Measurements from ENCODE around the gene PRR5.
A peak's percentile ranks its signal among the peaks of the same experiment; 100 is the strongest.
"Not testable (repeated sequence)": the region's sequence is repeated elsewhere in the genome, so short reads cannot be mapped to it uniquely, and the experiment has no call there.

The PRR5 gene

DNA sequence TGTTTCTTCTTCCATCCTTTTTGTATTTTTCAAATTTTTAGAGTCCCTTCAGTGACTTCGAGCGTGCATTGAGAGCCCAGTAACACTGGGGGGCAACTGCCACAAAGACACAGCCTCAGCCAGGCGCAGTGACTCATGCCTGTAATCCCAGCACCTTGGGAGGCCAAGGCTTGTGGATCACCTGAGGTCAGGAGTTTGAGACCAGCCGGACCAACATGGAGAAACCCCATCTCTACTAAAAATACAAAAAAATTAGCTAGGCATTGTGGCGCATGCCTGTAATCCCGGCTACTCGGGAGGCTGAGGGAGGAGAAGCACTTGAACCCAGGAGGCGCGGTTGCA lies 22.7 kb upstream of the PRR5 start:
- ATAC-seq (replicated peaks); DNase-seq; H3K36me3 Mint-ChIP-seq; H3K27ac Mint-ChIP-seq; H3K9me3 Mint-ChIP-seq; H3K4me3 Mint-ChIP-seq: not testable (repeated sequence)
- peaks cover 31 to 53% of the 10 kb centered on the region in 2 donors for H3K4me1 Mint-ChIP-seq
- peaks cover 37 to 47% of the 10 kb centered on the region in 2 donors for H3K27me3 Mint-ChIP-seq

DNA sequence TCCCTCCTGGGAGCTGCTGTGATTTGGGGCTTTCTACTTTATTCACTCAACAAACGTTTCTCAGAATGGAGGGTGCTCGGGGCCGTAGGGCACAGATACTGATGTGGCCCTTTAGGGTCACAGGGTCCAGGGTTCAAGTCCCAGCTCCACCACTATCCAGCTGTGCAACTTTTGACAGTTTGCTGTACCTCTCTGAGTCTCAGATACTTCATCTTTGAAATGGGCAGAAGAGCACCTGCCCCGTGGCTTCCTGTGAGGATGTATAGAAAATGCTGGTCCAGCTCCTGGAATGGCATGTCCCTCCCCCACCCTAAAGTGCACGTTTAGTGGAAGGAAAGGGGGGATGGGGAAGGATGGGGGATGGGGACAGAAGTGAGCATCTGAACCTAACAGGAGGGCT lies 21.9 kb upstream of the PRR5 start:
- ATAC-seq (replicated peaks) (no peak), DNase-seq (no peak)
- peaks cover 36 to 51% of the 10 kb centered on the region in 2 donors for H3K27me3 Mint-ChIP-seq
- H3K36me3 Mint-ChIP-seq, result no peaks in the 10 kb centered on the region
- H3K4me1 Mint-ChIP-seq, result peaks cover 39 to 60% of the 10 kb centered on the region in 2 donors
- no peaks in the 10 kb centered on the region for H3K9me3 Mint-ChIP-seq
- H3K4me3 Mint-ChIP-seq, result no peak overlapping the region
- H3K27ac Mint-ChIP-seq, result no peak overlapping the region

DNA sequence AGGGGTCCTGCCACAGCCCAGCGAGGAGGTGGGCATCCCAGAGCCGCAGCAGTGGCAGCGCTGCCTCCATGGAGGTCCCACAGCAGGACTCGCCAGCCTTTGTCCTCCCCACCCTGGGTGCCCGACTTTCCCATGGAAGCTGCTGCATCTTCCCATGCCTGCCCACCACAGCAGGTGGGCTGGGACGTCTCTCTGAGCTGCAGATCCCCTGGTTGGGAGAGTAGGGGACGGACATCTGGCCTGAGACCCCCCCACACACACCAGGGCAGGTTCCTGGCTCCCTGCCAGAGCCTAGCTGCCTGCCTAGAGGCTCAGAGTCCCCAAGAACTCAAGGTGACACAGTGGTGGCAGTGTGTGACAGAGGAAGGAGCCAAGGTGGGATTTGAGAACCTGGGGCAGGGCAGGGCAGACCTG lies 21.5 kb upstream of the PRR5 start:
- no peak overlapping the region for H3K27ac Mint-ChIP-seq
- H3K27me3 Mint-ChIP-seq, result peaks cover 32 to 51% of the 10 kb centered on the region in 2 donors
- H3K4me3 Mint-ChIP-seq, result no peak overlapping the region
- DNase-seq, result no peak
- H3K9me3 Mint-ChIP-seq, result no peaks in the 10 kb centered on the region
- no peaks in the 10 kb centered on the region for H3K36me3 Mint-ChIP-seq
- H3K4me1 Mint-ChIP-seq, result peaks cover 44 to 65% of the 10 kb centered on the region in 2 donors
- no peak for ATAC-seq (replicated peaks)

DNA sequence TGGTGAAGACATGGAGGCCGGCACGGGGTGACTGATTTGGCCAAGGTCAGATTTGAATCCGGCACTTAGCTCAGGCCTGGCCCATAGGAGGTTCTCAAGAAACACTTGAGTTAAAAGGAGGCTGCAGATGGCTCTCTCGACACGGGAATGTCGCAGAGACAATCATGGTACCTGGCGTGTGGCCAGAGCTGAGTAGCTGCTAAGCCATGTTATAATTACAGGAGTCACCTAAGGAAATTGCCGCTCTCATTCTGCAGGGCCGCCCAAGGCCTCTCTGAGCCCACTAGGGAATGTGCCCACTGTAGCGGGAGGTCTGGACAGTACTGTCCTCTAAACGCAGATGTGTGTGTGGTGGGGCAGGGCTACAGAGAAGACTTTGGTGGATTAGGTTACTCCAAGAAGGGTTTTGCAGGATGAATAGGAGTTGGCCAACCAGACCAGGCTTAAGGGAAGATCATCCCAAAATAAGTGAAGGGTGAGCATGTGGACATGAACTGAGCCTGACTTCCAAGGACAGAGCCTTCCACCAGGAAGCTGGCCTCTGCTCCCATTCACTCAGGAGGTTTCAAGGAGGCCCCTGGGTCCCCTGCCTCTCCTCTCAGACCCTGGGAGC lies 19.3 kb upstream of the PRR5 start:
- Mint-ChIP-seq H3K27ac (no peak overlapping the region), H3K4me3 (peak overlapping the region in 1 of 2 donors; percentile 52), H3K9me3 (no peaks in the 10 kb centered on the region), H3K27me3 (peaks cover 21 to 30% of the 10 kb centered on the region in 2 donors), H3K36me3 (no peaks in the 10 kb centered on the region), H3K4me1 (peaks cover 45 to 58% of the 10 kb centered on the region in 2 donors)
- no peak for ATAC-seq (replicated peaks)
- no peak for DNase-seq

DNA sequence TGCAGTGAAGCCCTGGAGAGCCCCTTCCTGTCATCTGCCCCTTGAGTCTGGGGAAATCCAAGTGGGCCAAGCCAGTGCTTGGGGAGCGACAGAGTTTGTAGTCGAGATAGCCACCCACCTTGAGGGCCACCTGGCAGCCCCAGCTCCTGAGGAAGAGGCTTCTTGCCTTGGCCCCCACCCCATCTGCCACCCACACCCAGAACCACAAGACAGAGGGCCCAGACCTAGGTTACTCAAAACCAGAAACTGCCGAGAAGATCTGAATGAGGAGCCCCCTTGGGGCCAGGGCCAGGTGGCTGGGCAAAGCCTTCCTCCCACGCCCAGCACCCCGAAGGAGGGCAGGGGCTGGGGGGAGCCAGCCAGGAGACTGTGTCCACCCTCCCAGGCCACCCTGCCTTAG lies 18.8 kb upstream of the PRR5 start:
- peak; percentile 83 for DNase-seq
- Mint-ChIP-seq H3K36me3 (no peaks in the 10 kb centered on the region), H3K4me3 (peak overlapping the region; percentile 40 to 52), H3K9me3 (no peaks in the 10 kb centered on the region), H3K27ac (peak overlapping the region; percentile 84), H3K27me3 (peaks cover 18 to 25% of the 10 kb centered on the region in 2 donors), H3K4me1 (peaks cover 45 to 57% of the 10 kb centered on the region in 2 donors)
- peak; percentile 68 to 75 for ATAC-seq (replicated peaks)

DNA sequence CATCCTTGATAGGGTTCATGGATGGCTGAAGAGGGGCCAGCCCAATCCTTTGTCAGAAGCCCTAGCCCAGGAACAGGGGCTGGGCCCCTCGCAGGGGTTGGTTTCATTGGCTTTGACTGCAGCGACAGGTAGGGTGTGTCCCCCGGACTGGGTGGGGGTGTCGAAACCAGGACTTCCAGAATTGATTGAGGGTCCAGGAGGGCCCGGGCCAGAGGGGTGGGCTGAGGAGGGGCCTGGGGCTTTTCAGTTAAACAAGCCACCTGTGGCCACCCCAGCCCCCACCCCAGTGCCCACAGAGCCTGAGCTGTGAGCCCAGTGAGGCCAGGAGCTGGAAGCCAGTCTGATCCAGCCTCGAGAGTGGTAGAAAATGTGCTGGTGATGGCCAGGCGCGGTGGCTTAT lies 18.1 kb upstream of the PRR5 start:
- Mint-ChIP-seq H3K27ac (peak overlapping the region; percentile 20), H3K36me3 (no peaks in the 10 kb centered on the region), H3K9me3 (no peaks in the 10 kb centered on the region), H3K4me3 (peak overlapping the region in 1 of 2 donors; percentile 30), H3K27me3 (peaks cover 20 to 23% of the 10 kb centered on the region in 2 donors), H3K4me1 (peaks cover 45 to 57% of the 10 kb centered on the region in 2 donors)
- ATAC-seq (replicated peaks) (no peak), DNase-seq (no peak)

DNA sequence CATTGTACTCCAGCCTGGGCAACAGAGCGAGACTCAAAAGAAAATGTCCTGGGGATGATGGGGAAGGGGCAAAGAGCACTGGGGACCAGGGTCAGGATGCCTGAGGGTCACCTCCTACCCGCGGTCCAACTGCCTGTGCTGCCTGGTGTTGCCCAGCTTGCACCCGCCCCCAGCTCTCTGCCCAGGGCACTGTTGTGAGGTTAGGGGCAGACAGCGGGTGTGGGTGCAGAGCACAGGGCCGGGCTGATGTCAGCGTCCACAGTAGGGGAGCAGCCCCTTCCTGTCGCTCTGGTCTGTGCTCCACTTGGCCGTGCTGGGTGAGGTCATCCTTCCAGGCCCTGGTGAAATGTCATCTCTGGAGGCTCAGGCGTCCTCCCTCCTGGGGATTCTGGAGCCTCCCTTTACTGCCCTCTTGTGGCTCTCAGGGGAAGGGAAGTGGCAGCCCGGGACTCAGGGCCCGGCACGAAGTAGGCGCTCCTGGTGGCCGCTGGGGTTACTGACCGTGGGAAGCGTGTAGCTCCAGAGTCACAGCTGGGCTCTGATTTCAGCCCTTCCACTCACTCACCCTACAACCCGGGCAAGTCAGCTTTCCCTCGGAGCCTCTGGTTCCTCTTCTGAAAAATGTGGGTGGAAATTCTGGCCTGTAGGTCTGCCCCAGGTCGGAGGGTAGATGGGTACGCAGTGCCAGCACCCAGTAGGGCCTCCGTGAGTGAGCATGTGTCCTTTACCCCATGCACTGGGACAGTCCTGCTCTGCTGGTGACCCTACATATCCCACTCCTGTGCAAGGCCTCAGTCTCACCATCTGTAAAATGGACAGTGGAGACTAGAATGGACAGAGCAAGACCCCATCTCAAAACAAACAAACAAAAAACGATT lies 17.3 kb upstream of the PRR5 start:
- peaks cover 45 to 57% of the 10 kb centered on the region in 2 donors for H3K4me1 Mint-ChIP-seq

DNA sequence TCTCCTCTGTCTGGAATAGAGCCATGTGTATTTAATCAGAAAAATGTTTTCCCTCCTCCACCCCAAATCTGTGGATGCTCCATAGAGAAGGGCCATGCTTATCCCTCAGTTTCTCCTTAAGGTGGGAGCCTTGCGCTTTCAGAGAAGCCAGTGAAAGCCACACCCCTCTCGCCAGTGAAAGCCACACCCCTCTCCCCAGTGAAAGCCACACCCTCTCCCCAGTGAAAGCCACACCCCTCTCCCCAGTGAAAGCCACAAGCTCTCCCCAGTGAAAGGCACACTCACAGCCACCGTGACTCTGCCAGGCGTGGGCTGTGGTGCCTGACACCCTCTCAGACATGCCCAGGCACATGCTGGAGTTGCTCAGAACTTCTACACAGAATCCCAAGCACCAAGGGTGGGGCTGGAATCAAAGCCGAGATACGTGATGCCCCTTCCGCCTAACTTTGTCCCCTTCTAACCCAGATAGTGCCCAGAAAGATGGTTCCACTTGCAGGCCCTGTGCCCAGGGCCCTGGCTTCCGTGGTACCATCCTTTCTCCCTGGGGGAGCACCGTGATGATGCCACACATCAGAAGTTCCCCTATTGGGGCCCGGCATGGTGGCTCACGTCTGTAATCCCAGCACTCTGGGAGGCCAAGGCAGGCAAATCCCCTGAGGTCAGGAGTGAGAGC lies 16.5 kb upstream of the PRR5 start:
- Mint-ChIP-seq H3K4me3 (peak overlapping the region; percentile 23 to 41), H3K36me3 (no peaks in the 10 kb centered on the region), H3K27ac (peak overlapping the region; percentile 87), H3K27me3 (peaks cover 21 to 26% of the 10 kb centered on the region in 2 donors), H3K9me3 (no peaks in the 10 kb centered on the region), H3K4me1 (peaks cover 50 to 57% of the 10 kb centered on the region in 2 donors)
- peak; percentile 55 to 59 for ATAC-seq (replicated peaks)
- peak; percentile 64 for DNase-seq

More for the DNA sequence above, 17.3 kb upstream of the PRR5 start:
- H3K27me3 Mint-ChIP-seq, result peaks cover 18 to 22% of the 10 kb centered on the region in 2 donors
- H3K27ac Mint-ChIP-seq, result peak overlapping the region; percentile 87
- DNase-seq (peak; percentile 84), ATAC-seq (replicated peaks) (peak; percentile 73 to 76)
- no peaks in the 10 kb centered on the region for H3K9me3 Mint-ChIP-seq
- H3K4me3 Mint-ChIP-seq, result peak overlapping the region; percentile 23 to 49
- no peaks in the 10 kb centered on the region for H3K36me3 Mint-ChIP-seq

DNA sequence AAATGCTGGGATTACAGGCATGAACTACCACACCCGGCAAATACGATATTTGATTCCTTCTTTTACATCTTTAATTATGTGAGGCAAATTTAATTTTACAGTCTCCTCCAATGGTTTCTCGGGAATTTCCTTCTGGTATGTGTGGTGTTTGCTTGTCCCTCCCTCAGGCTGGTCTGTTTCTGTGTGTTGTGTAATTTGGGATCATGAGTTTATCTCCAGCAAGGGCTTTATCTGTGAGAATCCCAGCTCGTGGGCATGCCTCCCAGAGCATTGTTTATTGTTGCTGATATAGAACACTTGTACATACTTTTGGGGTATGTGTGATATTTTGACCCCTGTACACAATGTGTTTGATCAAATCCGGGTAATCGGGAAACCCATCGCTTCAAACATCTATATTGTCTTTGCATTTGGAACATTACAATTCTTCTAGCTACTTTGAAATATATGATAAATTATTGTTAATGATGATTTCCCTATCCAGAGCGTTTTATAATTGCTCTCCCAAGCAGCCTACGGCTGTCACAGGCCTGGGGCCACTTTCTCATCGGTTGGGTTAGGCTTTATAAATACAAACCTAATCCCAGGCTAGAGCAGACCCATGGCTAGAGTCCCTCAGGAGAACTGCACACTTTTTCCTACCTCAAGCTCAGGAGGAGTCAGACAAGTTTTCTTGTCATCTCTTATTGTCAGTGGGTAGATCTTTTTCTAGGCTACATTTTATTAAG lies 15.0 kb upstream of the PRR5 start:
- no peaks in the 10 kb centered on the region for H3K9me3 Mint-ChIP-seq
- H3K27ac Mint-ChIP-seq, result no peak overlapping the region
- H3K36me3 Mint-ChIP-seq, result no peaks in the 10 kb centered on the region
- no peak for ATAC-seq (replicated peaks)
- no peak for DNase-seq
- peaks cover 42% of the 10 kb centered on the region in 2 donors for H3K4me1 Mint-ChIP-seq
- H3K27me3 Mint-ChIP-seq, result peaks cover 17 to 27% of the 10 kb centered on the region in 2 donors
- no peak overlapping the region for H3K4me3 Mint-ChIP-seq

DNA sequence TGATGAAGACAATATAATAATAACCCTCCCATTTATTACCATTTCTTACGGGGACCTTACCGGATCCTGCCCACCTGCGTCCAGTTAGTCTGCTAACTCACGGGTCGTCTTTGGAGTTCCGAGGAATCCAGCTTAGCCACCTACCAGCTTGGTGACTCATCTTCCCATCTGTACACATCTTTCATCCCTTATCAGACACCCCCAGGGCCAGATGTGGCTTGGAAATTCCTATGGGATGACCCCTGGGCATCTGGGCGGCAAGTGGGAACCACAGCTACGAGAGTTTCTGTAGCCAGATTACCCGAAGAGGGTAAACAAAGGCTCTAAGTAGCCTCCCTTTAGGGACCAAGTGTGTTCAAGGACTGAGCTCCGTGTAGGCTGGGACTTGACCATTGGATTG lies 12.8 kb upstream of the PRR5 start:
- H3K4me1 Mint-ChIP-seq, result peaks cover 24 to 26% of the 10 kb centered on the region in 2 donors
- no peak overlapping the region for H3K4me3 Mint-ChIP-seq
- no peaks in the 10 kb centered on the region for H3K36me3 Mint-ChIP-seq
- H3K27ac Mint-ChIP-seq, result no peak overlapping the region
- DNase-seq, result no peak
- H3K9me3 Mint-ChIP-seq, result no peaks in the 10 kb centered on the region
- ATAC-seq (replicated peaks), result no peak
- H3K27me3 Mint-ChIP-seq, result peaks cover 17 to 27% of the 10 kb centered on the region in 2 donors

DNA sequence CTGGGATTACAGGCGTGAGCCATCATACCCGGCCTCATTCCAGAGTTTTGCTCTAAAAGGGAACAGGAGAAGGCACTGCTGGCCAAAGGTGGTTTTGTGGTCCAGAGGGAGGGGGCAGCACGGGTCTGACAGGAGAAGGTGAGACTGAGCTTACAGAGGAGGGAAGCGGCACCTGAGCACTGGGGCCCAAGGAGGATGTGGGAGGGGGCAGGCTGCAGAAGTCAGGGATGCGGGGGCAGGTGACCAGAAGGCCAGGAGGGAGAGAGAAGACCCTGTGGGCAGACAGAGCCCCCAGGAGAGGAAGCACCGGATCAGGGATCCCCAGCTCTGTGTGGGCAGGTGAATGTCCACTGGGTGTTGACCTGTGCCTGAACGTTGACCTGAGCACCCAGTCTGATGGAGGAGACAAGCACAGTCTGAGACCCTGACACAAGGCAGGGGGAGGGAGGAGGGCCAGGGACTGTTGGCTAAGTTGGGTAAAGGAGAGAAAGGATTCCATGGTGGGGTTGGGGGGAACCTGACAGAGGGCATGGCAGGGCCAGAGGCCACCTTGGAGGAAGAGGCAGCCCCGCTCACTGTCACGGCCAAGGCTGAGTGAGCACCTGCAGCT lies 12.0 kb upstream of the PRR5 start:
- Mint-ChIP-seq H3K27me3 (peaks cover 17 to 21% of the 10 kb centered on the region in 2 donors), H3K36me3 (no peaks in the 10 kb centered on the region), H3K9me3 (no peaks in the 10 kb centered on the region), H3K4me1 (peaks cover 16 to 18% of the 10 kb centered on the region in 2 donors), H3K4me3 (no peak overlapping the region), H3K27ac (no peak overlapping the region)
- DNase-seq (no peak), ATAC-seq (replicated peaks) (no peak)

DNA sequence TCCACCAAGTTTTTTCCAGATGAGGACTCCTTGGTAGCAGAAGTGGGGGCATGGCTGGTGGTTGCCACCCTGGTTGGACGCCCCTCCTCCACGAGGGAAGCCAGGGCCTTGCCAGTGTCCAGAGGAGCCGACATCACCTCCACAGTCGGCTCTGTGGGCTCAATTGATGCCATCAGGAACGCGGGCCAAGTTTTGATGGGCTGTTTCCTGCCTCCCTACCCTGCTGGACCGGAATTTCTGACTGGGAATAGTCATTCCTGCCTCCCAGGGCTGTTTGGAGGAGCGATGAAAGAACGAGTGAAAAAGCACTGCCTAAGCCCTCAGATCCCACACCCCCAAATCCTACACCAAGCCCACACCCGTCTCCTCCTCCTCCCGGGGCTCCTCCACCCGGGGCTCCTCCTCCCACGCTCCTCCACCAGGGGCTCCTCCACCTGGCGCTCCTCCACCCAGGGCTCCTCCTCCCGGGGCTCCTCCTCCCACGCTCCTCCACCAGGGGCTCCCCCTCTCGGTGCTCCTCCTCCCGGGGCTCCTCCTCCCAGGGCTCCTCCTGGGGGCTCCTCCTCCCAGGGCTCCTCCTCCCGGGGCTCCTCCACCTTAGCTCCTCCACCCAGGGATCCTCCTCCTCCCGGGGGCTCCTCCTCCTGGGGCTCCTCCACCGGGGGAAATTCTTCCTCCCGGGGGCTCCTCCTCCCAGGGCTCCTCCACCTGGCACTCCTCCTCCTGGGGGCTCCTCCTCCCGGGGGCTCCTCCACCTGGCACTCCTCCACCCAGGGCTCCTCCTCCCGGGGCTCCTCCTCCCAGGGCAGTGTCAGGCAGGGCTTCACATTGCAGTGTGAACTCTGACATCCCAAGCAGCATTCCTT lies 10.0 kb upstream of the PRR5 start:
- Mint-ChIP-seq H3K4me1 (peaks cover 4 to 6% of the 10 kb centered on the region in 2 donors), H3K9me3 (no peaks in the 10 kb centered on the region), H3K36me3 (no peaks in the 10 kb centered on the region), H3K27me3 (peaks cover 13 to 22% of the 10 kb centered on the region in 2 donors), H3K27ac (no peak overlapping the region), H3K4me3 (no peak overlapping the region)
- DNase-seq (no peak), ATAC-seq (replicated peaks) (no peak)

DNA sequence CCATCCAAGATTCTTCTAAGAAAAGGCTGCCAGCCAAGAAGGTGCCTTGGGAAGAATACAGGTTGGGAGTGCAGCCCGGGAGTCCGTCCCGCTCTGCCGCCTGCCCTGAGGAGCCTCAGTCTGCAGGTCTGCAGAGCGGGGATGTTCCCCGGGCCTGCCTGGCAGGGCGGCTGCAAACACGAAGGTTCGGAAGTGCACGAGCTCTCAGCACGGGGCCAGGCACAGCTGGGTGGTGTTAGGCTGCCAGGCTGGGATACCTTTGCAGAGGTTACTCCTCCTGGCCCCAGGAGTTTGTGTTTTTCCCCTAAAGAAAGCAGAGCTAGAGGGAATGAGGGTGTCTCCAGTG lies 9.4 kb upstream of the PRR5 start:
- H3K27ac Mint-ChIP-seq, result no peak overlapping the region

More for the DNA sequence above, 9.4 kb upstream of the PRR5 start:
- H3K27me3 Mint-ChIP-seq, result peaks cover 13 to 24% of the 10 kb centered on the region in 2 donors
- no peak overlapping the region for H3K4me3 Mint-ChIP-seq
- peaks cover 4 to 6% of the 10 kb centered on the region in 2 donors for H3K4me1 Mint-ChIP-seq
- no peak for DNase-seq
- no peaks in the 10 kb centered on the region for H3K36me3 Mint-ChIP-seq
- H3K9me3 Mint-ChIP-seq, result no peaks in the 10 kb centered on the region
- ATAC-seq (replicated peaks), result no peak
